ENCODE data around the gene CCDC39.

CCDC39 gene
- total RNA-seq, result 0 to 0.12 (median 0) reads per million in 4 donors

DNA sequence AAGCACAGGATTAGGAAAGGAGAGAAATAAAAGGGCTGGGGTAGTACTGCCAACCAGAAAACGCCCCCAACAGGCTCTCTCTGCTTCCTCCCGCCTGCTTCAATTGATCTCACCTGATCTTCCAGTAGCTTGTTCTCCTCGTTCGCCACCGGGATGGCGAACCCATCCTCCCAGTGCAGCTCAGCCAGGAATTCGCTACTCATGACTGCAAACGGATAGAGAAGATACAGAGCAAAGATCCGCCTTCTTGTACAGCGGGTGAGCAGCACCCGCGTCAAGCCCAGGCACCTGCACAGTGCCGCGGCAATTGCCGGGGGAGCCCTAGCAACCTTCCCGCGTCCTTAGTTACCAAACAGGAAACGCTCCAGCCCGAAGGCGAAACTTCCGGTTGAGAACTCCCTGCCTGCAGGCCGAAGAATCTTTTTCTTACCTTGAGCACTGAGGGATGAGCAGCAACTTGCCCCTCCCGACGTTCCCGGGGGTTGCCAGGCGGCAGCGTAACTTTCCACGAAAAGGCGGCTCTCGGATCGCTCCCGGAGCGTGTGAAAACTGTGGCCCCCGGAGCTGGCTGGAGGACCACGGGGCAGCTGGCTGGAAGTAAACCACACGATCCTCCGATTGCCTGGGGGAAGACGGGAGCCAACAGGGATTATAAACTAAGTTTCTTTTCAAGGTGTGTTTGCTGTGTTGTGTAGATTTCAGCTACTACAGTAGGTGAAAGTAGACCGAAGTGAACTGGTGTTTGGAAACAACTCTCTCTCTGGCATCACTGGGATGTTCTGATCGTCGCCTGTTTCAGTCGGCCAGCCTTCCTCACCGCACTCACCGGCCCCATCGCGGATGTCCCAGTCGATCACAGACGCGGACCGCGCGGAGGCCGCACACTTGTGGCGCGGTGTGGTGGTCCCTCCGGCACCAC, at the start of gene CCDC39:
Gene CCDC39, minus strand, starts transcription at position 312 of the 919 bp plus-strand sequence. Its CDS starts 109 bp downstream, at position 203.
- peak in 4 of 5 donors; percentile 22 to 61 (median 32) for DNase-seq

DNA sequence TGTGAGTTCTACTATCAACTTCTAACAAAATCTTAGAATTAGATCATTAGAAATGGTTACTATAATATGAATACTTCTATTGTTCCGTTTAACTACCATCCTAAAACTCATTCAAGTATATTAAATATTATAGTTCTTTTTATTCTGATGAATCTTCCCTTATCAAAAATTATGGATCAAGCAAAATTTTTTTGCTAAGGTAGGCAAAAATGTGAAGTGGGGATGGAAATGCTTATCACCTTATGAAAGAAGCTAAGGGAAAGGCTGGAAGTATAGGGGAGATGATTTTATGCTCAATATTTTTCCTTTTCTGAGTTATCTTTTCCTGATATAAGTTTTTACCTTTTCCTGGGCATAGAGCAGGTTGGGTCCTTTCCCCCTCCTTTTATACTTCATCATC, 40.7 kb upstream of the CCDC39 start:
- no peak for DNase-seq

DNA sequence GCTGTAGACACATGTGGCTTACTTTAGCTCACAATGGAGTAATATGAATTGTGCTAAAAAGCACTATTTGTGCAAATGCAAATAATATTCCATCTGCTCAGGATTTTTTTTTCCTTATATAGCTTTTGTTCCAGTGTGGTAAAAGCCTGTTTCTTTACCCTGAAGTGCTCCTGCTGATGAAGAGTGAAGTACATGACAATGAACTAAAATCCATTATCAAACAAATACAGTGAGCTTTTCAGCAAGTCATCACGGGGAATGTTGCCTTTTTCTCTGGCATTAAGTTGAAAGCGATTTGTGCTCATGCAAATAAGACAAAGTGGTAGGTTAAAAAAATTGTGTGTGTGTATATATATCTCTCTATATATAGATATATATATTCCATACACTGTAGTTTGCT, 28.6 kb upstream of the CCDC39 start:
- no peak for DNase-seq

DNA sequence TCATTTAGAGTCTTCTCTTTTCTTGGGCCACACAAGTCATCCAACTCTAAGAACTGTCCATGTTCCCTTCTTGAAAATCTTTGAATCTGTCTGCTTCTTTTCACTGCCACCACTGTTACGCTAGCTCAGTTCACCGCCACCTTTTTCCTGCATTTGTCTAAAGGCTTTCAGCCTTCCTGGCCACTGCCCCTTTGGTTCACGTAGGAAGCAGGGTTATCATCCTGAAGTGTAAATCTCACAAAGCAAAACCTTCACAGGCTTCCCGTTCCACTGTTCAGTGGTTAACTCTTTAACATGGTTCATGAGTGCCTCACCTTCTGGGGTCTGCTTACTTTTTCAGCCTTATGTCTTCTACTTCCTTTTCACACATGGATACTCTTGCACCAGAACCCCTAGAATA, 26.3 kb upstream of the CCDC39 start:
- DNase-seq, result no peak

DNA sequence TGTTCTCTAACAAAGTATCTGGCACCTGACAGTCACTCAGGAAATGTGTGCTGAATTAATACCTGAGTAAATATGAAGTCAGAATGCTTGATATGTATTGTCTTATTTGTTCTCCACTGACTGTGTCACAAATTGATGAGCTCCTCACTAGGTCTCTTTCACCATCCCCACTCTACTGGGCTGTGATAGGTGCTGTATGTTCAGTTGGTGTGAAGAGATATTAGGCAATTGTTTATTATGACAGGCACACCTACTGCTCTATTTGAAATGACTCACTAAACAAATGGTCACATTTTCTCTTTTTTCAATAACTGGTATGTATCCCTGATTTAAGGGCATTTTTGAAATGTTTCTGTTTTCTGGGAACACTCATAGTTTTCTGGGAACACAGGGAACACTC, 25.2 kb upstream of the CCDC39 start:
- no peak for DNase-seq

DNA sequence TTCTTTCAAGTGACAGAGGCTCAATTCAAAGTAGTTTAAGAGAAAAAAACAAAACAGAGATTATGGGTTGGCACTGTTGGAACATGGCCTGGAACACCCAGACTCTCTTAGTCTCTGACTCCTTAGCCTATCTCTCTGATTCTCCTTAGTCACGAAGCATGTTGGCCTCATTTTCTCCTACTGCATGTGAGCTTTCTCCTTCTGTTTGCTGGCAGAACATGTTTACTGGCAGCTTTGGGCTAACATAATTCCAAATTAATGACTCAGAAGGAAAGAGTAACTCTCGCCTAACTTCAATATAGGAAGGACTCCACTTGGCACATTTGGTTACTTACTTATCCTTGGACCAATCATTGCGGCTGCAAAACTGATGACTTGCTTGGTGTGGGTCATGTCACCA, 21.7 kb upstream of the CCDC39 start:
- DNase-seq, result no peak

DNA sequence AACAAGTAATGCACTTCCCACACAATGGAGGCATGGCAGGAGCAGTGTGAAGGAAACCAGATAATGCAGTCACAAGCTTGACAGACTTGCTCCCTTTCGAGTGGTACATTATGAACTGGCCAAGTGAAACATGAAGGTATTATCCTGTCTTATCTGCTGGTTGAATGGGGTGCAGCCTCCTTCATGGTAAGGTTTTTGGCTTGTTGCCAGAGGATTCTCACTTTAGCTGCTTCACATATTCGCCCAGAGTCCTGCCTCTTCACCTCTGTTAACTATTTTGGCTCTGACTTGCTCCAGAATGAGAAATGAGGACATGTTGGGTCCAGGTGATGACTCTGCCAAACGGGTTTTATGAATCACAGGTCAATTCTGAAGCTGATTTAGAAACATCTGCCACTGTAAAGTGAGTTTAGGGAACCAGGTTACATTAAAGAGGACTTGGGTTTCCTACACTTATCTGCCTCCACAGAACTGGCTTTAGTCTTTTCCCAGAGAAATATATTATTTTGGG, 19.5 kb upstream of the CCDC39 start:
- DNase-seq, result no peak

DNA sequence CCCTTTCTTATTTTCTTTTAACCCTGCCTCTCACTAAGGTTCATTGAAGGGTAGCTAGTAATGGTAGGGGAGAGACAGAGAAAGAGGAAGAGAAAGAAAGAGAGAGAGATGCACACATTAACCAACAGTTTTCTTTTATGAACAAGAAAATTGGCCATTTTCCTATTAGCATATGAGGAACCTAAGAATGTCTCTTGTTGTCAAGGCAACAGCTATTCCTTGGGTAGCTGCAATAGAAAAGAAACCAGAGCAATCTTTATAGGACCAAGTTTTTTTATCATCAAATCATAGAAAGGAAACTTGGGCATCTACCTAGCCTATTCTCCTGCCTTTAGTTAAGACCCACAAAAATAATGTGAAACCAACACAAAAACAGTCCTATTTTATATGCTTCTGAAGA, 15.0 kb upstream of the CCDC39 start:
- no peak for DNase-seq

DNA sequence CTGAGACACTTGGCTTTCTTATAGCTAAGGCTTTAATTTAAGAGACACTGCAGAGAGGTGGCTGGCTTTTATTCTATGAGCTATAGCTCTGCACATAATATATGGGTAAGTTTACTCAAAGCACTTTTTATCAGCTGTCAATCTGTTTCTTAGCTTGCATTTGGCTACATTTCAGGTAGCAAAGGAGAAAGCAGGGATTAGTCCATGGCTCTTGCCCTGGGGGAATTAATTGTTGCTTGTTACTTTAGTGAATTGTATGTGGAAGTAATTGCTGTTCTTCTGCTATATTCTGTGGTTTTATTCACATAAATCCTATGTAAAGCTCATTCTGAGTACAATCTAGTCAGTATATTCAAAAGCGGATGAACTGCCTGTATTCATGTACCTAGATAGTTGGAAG, 14.4 kb upstream of the CCDC39 start:
- no peak for DNase-seq

DNA sequence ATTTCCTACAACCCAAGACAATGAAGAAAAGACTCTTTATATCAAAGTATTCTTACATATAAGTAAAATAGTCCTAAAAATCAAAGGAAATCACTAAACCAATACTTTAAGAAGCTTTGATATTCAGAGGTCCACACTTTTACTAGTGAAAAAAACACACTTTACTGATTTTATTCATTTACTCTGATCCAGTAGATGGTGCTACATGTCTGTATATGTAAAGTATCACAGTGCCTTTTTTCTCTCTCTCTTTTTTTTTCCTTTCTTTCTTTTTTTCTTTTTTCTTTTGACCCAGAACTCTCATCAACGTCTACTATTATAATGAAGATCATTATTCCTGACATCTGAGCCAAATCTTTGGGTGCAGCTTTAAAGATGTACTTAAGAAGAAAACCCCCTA, 10.8 kb upstream of the CCDC39 start:
- no peak for DNase-seq

DNA sequence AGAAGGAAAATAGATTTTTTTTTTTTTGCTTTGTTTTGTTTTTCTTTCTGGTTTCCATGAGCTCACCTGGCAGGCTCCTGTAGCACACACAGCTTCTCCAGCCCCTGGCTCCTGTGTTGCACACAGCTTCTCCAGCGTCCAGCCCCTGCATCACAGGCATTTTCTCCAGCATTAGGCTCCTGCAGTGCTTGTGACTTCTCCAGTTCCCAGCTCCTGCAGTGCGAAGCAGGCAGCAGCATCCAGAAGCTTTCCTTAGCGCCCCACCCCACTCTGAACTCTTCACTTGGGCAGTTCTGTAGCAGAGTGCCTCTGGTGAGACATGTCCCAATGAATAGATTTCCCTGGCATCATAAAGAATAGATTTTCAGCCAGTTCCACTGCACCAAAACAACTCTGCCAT, 5.5 kb upstream of the CCDC39 start:
- DNase-seq, result no peak

DNA sequence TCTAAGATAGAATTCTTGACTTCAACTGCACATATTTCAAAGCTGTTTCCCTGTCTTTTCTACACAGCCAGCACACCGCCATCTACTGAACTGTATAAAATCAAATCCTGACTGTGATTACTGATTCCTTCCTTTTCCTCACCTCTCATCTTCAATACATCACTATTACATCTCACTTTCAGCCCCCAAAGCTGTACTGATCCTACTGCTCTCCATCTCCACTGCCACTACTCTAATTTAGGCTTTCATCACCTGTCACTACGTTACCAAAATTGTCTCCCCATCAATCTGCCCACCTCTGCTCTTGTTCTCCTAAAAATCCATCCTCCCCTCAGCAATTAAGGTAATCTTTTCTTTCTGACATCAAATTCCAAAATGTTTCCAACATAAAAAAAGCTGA, 4.5 kb upstream of the CCDC39 start:
- no peak for DNase-seq

DNA sequence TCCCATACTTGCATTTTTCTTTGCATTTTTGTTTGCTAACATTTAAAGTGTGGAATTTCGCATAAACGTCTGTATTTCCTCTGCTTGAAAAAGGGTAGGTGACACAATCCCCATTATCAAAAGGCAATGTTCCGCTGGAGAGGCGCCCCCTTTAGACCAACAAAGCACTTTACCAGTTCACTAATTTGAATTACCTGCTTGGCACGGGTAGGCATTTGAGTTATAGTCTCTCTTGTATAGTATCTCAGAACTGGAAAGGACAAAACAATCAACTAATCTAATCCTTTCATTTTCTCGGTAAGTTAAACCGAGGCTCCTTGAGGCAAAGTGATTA, 775 bp upstream of the CCDC39 start:
- DNase-seq, result peak in 1 of 5 donors; percentile 18

DNA sequence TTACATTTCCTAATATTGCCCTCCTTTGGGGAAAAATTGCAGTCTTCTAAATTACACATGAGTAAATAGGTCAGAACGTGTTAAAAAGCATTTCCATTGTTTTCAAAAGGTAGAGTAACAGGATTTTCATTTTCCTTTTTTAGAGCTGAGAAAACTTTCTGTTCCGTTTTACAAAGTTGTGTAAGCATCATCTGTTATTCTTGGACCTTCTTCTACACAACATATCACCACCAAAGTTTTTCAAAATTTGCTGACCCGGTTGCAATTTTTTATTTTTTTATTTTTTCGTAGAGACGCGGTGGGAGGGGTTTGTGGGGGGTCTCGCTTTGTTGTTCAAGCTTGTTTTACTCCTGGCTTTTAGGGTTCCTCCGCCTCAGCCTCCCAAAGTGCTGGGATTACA, 1.1 kb downstream of the CCDC39 start:
- no peak for DNase-seq

DNA sequence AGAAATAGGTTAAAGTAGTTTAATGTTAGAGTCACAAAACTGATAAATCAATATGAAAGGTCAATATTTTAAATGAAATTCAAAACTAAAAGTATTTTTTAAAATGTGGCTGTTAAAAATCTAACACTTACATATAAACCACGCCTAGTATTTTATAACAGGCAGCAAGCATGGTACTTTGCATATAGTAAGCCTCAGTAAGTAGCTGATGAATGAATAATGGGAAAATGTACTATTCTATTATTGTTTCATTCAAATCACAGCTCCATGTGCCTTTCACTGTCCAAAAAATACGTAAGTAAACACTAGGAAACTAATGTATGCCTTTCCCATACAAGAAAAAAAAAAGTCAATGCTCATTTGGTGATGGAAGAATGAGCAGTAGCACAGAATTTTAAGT, 17.8 kb downstream of the CCDC39 start:
- DNase-seq, result no peak

DNA sequence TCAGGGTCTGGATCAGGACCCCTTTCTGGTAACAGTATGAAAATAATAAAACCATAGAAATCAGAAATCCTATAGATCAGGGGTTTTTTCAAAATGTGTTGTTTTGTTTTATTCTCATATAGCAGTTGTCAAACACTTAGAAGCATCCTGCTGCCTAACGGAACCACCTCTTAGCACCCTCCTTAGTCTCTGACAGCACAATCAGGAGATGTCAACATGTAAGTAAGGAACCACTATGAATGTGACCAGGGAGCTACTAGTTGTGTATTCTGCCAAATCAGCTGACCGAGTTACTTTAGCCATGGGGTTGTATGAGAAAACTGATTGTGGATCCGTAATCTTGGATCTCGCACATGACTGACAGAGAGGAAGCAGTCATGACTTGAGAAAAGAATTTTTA, 22.2 kb downstream of the CCDC39 start:
- no peak for DNase-seq

DNA sequence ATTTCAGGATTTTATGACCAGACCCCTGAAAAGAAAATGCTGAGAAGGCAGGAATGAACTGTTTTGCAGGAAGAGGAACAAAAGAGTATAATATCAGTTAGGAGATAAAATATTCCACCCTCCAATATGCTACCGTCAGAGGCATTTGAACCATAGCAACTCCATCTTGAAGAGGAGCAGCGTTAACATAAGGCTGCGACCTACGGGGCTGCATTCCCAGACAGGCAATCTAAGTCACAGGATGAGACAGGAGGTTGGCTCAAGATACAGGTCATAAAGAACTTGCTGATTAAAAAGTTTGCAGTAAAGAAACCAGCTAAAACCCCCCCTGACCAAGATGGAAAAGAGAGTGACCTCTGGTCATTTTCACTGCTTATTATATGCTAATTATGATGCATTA, 22.9 kb downstream of the CCDC39 start:
- DNase-seq, result no peak

DNA sequence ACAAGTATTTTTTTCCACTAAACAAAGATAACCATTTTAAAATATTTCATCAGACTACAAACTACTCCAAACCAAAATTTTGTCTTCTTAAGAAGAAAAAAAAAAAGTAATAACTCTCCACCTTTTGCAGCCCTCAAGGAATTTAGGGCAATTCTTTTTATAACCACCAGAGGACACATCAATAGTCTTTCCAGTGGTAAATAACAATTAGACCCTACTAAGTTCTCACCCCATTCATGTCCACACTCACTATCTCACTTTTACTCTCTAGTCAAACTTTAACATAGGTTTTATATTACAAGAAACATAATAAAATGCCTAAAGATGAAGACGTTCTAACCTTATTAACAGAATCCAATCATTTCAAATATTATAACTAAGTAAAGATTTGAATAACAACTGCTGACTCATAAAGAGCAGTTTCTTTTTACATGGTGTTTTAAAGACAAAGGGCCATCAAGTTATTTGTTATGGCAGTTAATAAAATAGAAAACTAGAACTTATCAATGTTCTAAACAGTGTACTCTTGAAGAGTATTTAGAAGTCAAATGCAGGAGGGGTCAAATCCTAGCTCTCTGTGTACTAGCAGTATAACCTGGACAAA, 33.0 kb downstream of the CCDC39 start:
- no peak for DNase-seq

DNA sequence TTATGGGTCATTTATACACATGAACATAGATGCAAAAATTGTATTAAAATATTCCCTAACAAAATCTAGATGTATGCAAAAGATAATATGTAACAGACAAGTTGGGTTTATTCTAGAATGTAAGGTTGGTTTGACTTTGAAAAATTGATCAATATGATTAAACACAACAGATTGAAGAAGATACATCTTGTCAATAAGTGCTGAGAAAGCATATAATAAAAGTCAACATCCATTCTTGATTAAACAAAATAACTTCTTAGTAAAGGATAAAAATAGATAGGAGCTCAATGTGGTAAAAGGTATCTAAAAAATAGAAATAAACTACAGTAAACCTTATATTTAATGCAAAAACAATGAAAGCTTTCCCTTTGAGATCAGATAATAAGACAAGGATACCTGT, 38.3 kb downstream of the CCDC39 start:
- no peak for DNase-seq

DNA sequence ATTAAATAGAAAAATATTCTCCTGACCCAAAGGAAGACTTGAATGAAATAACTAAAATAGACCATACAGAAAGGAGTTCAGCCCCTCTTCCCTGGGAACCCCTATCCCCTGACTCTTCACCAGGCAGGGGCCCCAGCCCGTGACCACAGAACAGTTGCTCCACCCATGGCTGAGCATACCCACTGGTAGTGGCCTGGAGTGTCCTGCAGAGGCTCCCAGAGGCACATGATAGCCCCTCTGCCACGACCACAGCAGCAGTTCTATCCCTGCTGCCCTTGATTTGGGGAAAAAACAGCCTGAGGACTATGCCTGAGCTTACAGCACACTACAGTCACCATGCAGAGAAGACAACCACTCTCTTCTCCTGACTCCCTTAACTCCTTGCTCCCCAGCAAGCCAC, 45.6 kb downstream of the CCDC39 start:
- no peak for DNase-seq

DNA sequence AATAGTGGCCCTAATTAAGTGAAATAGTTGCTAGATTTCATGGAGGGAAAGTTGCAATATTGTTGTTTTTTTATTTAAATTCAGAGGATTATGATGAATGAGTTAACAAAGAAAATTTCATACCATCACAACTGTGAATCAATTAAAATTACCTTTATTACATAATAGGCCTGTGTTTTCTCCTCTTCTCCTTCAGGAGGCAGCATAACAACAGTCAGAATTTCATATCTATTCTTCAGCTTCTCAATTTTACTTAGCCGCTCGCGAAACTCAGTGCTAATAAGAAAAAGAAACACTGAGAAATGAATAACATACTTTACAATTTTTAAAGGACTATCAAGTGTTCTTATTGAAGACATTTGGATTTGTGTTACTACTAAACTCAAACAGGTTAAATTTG, 48.0 kb downstream of the CCDC39 start:
- DNase-seq, result no peak

DNA sequence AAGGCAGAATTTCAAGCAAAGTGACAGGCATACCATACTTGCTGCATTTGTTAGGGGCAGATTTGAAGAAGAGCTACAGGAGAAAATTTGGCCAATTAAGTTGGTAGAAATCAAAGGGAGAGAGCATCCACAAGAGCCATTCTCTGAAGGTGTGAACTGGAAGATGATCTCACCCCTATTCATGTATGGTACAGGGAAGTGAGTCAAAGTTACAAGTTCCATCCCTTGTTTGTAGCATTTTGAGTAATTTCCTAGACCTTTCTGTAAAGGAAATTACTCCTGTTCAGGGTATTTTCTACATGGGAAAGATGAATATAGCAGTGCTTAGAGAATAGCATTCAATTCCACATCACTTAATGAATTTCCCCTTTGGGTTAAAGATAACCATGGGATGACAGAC, 48.9 kb downstream of the CCDC39 start:
- no peak for DNase-seq

DNA sequence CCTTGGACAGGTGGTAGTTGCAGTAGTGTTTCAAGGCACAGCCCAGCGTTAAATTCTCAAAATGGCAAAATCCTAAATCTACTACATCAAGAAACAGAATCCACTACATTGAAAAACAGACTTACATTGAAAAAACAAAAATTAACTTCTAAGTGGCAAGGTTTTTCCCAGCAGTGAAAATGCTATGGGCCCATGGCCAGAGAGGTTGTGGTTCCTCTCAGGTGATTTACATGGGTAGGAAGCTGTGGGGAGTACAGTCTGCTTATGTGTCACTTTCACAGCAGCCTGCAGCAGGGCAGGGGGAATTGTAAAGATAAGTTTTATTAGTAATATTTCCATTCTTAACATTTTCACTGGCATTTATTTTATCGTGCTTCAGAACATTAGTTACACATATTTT, 52.4 kb downstream of the CCDC39 start:
- DNase-seq, result no peak

DNA sequence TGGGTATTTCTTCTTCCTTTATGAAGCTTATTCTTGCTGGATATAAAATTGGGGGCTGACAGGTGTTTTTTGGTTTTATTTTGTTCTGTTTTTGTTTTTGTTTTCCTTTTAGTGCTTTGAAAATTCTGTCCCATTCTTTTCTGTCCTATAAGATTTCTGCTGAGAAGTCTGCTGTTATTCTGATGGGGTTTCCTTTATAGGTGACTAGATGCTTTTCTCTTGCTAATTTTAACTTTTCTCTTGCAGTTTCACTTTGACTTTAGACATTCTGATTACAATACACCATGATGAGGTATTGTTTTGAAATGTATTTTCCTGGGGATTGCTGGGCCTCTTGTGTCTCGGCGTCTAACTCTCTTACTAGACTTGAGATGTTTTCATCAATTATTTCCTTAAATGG, 54.6 kb downstream of the CCDC39 start:
- DNase-seq, result peak in 1 of 5 donors; percentile 39

Measured in T-helper 1 cell (primary cell).